CD8-positive, alpha-beta memory T cell (primary cell): ENCODE data around the gene DUSP7. TPM values are rescaled to one million over a fixed set of nuclear protein-coding genes. Genes with fewer than 3 reads are reported as not detected.

ENCODE experiments used
- CTCF ChIA-PET: fragments of 350-600 bp; sonication (Branson Sonifier 250); formaldehyde crosslinking; loops from one replicate; lab custom pipeline; 2021; ENCODE audit warnings: antibody characterized with exemption; lab: Charles Lee
- POLR2A ChIA-PET: fragments of 350-600 bp; sonication (Branson Sonifier 250); formaldehyde crosslinking; loops from one replicate; lab custom pipeline; 2021; ENCODE audit warnings: antibody characterized with exemption; lab: Charles Lee
- DNase-seq, 5 donors: peaks; one replicate each; pipeline versions ENCODE4 v3.0.0 to v3.0.0-alpha.2; 2020 to 2022; ENCODE audit warnings: mixed read lengths in 1 of 5
- H3K27ac ChIP-seq: one replicate; pipeline ENCODE4 v1.7.0; 2013; ENCODE audit warnings: low read depth, mild to moderate bottlenecking, low read length, moderate library complexity
- H3K27me3 ChIP-seq: 2 replicates; pipeline ENCODE4 v1.7.0; 2013; ENCODE audit warnings: low read length, mild to moderate bottlenecking; ENCODE audit not compliant: insufficient read depth, poor library complexity, severe bottlenecking
- H3K36me3 ChIP-seq: 2 replicates; pipeline ENCODE4 v1.7.0; 2013; ENCODE audit warnings: mild to moderate bottlenecking, low read length, moderate library complexity; ENCODE audit not compliant: insufficient read depth
- H3K4me1 ChIP-seq: 2 replicates; pipeline ENCODE4 v1.7.0; 2013; ENCODE audit warnings: mild to moderate bottlenecking, low read length, moderate library complexity; ENCODE audit not compliant: insufficient read depth
- H3K4me3 ChIP-seq: 2 replicates; pipeline ENCODE4 v1.7.0; 2013; ENCODE audit warnings: mild to moderate bottlenecking, low read length
- H3K9me3 ChIP-seq: 2 replicates; pipeline ENCODE4 v1.7.0; 2013; ENCODE audit warnings: mild to moderate bottlenecking, low read length
- H3K27ac Mint-ChIP-seq, 8 donors: one replicate each; pipeline ENCODE4 v1.8.0; 2020 to 2021; ENCODE audit warnings: mixed read lengths in 8 of 8, mild to moderate bottlenecking in 6 of 8, inconsistent platforms in 3 of 8, moderate library complexity in 3 of 8
- H3K27me3 Mint-ChIP-seq, 2 donors: one replicate each; pipeline ENCODE4 v1.8.0; 2020 to 2021; ENCODE audit warnings: mixed read lengths in 2 of 2, mild to moderate bottlenecking in 1 of 2, moderate library complexity in 1 of 2
- H3K36me3 Mint-ChIP-seq, 3 donors: one replicate each; pipeline ENCODE4 v1.8.0; 2020 to 2021; ENCODE audit warnings: mixed read lengths in 3 of 3, inconsistent platforms in 1 of 3, mild to moderate bottlenecking in 1 of 3
- H3K4me1 Mint-ChIP-seq, 3 donors: one replicate each; pipeline ENCODE4 v1.8.0; 2020 to 2021; ENCODE audit warnings: mixed read lengths in 3 of 3, inconsistent platforms in 1 of 3, mild to moderate bottlenecking in 1 of 3
- H3K4me3 Mint-ChIP-seq, 7 donors: one replicate each; pipeline ENCODE4 v1.8.0; 2020 to 2021; ENCODE audit warnings: mixed read lengths in 7 of 7, mild to moderate bottlenecking in 6 of 7, moderate library complexity in 4 of 7, inconsistent platforms in 2 of 7
- H3K9me3 Mint-ChIP-seq, 5 donors: one replicate each; pipeline ENCODE4 v1.8.0; 2020 to 2022; ENCODE audit warnings: mixed read lengths in 5 of 5, mild to moderate bottlenecking in 3 of 5, moderate library complexity in 2 of 5, inconsistent platforms in 1 of 5
- polyA plus RNA-seq: library from polyadenylated mRNA; unstranded; fragments of 300-500 nt; fragmentation: Illumina TruSeq; gene quantifications from one replicate; pipeline ENCODE4 v1.2.3, GENCODE V29; 2021
- total RNA-seq, 2 experiments: library from RNA; stranded (reverse); gene quantifications; one replicate each; pipeline ENCODE4 v1.2.3, GENCODE V29; 2021

Gene DUSP7
- total and polyA plus RNA-seq, 3 experiments from 2014 or later = 7.2 to 27.2 (median 26.3) TPM

DNA sequence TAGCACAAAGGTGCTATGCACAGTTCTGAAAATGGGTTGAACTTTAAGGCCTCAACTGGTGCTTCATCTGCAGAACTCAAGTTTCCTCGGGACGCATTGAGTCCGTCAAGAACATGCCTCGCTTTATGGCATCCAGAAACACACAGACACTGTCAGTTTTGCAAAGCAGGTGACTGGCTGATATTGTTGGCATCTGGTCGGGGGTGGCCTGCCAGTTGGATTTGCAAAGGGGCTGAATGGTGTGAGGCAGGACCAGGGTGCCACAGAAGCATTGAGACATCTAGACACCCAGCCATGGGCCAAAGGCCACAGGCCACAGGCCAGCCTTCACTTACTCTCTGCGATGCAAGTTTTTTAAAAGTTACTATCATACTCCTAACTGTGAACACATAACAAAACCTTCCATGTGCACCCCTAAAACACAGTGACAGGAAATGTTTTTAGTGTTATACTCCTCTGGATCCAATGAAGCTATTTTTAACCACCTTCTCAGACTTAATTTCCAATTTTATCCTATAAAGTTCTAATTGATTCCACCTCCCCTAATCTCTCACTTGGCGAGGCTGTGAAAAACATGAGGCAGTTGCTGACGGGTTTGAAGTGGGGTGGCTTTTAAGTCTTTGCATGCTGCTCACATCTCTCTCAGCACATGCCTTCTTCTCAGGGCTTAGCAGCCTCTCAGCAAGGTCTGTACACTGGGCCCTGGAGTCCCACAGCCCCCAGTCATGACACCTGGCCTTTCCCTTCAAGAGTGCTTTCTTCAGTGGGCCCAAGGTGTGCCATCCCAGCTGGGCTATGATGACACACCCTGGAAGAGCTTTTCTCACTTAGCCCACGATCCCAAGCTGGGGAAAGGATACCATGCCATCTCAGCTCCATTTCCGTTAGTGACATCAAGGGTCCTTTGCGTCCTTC is 38.5 kb upstream of the DUSP7 start:
- H3K36me3 Mint-ChIP-seq = no peaks in the 10 kb centered on the region
- H3K4me1 Mint-ChIP-seq = peaks cover 0 to 2% (median 1%) of the 10 kb centered on the region in 3 donors
- no peaks in the 10 kb centered on the region for H3K4me1 ChIP-seq
- H3K9me3 Mint-ChIP-seq = no peaks in the 10 kb centered on the region
- peak overlapping the region in 2 of 8 donors; percentile 7 to 74 for H3K27ac Mint-ChIP-seq
- CTCF ChIA-PET = no interaction called here
- H3K27ac ChIP-seq = no peak overlapping the region
- H3K36me3 ChIP-seq = no peaks in the 10 kb centered on the region
- H3K4me3 ChIP-seq = no peak overlapping the region
- POLR2A ChIA-PET = no interaction called here
- H3K4me3 Mint-ChIP-seq = no peak overlapping the region
- DNase-seq = no peak
- no peaks in the 10 kb centered on the region for H3K27me3 Mint-ChIP-seq
- H3K9me3 ChIP-seq = no peaks in the 10 kb centered on the region
- H3K27me3 ChIP-seq = no peaks in the 10 kb centered on the region

DNA sequence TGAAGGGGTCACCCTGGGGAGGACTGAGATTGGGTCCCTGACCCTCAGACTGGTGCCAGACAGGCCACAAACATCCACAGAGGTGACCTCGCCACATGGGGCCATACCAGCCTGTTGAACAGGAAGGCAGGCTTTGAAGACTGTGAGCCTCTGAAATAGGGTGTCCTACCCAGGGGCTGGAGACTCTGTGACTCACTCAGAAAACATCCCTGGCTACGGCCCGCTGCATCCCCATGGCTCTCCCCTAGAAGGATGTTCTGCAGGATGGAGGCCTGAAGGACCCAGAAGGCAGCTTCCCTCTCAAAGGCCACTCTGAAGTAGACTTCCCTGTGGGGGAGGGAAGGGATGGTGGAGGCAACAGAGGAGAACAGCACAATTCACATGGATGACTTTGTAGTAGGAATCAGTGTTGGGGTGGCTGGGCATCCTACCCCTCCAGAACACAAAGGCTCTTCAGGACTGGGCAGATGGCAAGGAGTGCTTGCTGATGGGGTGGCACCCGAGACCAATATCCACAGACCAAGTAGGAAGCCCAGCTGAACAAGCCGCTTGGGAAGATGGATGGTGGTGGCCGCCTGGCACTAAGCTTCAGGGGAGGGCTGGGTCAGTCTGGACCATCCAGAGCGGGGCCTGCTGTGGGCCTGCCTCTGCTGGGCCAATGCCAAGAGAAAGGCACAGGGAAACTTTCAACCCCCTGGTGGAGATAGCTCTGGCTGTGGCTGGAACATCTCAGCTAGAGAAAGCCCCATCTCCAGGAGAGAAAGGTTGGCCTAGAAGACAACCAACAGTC is 37.6 kb upstream of the DUSP7 start:
- ChIA-PET POLR2A (no interaction called here), CTCF (no interaction called here)
- H3K4me3 ChIP-seq = no peak overlapping the region
- Mint-ChIP-seq H3K36me3 (no peaks in the 10 kb centered on the region), H3K27me3 (no peaks in the 10 kb centered on the region), H3K4me1 (no peaks in the 10 kb centered on the region), H3K9me3 (no peaks in the 10 kb centered on the region), H3K27ac (no peak overlapping the region), H3K4me3 (no peak overlapping the region)
- H3K36me3 ChIP-seq = no peaks in the 10 kb centered on the region
- no peak for DNase-seq
- H3K27me3 ChIP-seq = no peaks in the 10 kb centered on the region
- no peak overlapping the region for H3K27ac ChIP-seq
- no peaks in the 10 kb centered on the region for H3K4me1 ChIP-seq
- H3K9me3 ChIP-seq = no peaks in the 10 kb centered on the region

DNA sequence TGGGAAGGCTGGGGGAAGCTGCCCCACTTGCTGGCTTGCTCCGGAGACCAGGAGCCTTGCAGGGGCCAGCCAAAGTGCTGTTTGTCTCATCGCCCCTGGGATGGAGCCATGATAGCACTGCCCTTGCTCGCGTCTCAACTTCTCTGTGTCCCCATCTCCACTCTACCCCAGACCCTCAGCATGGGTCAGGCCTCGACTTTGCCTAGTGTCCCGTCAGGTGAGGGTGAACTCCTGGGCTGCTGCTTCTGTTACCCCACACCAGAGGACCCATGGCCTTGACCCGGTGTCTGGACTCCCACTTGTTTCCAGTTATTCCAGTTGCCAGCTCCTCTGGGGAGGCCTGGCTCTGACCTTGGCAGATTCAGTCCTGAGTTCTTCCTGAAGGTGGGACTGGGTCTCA is 36.5 kb upstream of the DUSP7 start:
- Histone ChIP-seq H3K4me1 (no peaks in the 10 kb centered on the region), H3K27ac (no peak overlapping the region), H3K4me3 (no peak overlapping the region), H3K36me3 (no peaks in the 10 kb centered on the region), H3K27me3 (no peaks in the 10 kb centered on the region), H3K9me3 (no peaks in the 10 kb centered on the region)
- no peaks in the 10 kb centered on the region for H3K27me3 Mint-ChIP-seq
- H3K4me1 Mint-ChIP-seq = no peaks in the 10 kb centered on the region
- ChIA-PET CTCF (no interaction called here), POLR2A (no interaction called here)
- H3K27ac Mint-ChIP-seq = peak overlapping the region in 1 of 8 donors; percentile 1
- no peaks in the 10 kb centered on the region for H3K36me3 Mint-ChIP-seq
- H3K4me3 Mint-ChIP-seq = no peak overlapping the region
- DNase-seq = peak in 1 of 5 donors; percentile 29
- no peaks in the 10 kb centered on the region for H3K9me3 Mint-ChIP-seq

DNA sequence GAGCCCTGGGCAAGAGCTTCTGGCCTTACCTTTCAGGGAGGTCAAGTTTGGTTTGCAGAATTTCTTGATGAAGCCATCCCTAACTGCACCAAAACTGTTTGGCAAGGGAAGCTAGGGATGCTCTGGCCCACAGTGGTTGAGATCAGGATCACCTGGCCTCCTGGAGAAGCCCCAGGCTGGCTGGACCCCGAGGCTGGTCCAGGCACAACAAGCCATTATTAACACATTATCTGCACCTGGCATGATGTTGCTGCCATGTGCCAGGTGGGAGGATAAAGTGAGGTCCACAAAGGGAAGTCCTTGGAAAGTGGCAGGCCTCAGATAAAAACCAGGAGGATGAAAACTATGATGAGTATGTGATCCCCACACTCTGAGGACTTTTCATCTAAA is 35.9 kb upstream of the DUSP7 start:
- Mint-ChIP-seq H3K4me1 (peaks cover 5% of the 10 kb centered on the region in 3 donors), H3K36me3 (no peaks in the 10 kb centered on the region), H3K9me3 (no peaks in the 10 kb centered on the region), H3K27ac (no peak overlapping the region), H3K4me3 (no peak overlapping the region), H3K27me3 (no peaks in the 10 kb centered on the region)
- Histone ChIP-seq H3K27me3 (no peaks in the 10 kb centered on the region), H3K4me1 (peaks cover 3% of the 10 kb centered on the region), H3K27ac (no peak overlapping the region), H3K4me3 (no peak overlapping the region), H3K9me3 (no peaks in the 10 kb centered on the region), H3K36me3 (no peaks in the 10 kb centered on the region)
- ChIA-PET CTCF (no interaction called here), POLR2A (no interaction called here)
- no peak for DNase-seq

DNA sequence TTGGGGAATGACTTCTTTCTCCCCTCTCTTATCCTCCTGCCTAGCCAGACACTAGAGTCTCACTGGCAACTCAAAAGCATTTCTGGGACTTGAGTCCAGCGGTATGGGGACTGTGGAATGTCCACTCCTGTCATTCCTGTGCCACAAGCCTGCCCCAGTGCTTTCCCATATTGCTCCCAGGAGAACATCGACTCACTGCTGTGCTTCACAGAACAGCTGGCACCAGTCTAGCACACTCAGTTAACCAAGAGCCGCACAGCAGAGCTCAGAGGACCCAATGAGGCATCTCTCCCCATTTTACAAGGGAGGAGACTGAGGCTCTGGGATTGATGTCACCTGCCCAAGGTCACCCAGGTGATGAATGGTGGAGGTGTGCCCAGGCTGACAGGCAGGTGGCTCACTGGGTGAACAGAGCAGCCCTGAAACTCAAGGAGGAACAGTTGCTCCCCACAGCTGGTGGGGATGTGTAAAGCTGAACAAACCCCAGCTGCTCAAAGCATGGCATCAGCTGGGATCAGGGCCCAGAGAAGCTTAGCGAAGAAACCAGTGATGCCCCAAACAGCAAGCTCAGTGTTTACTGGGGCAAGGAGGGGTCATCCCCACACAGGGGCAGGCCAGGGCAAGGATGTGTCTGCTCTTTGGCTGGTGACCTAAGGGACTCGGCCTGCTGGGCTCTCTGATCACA is 35.4 kb upstream of the DUSP7 start:
- Mint-ChIP-seq H3K36me3 (no peaks in the 10 kb centered on the region), H3K4me1 (peaks cover 10% of the 10 kb centered on the region in 3 donors), H3K27ac (no peak overlapping the region), H3K4me3 (no peak overlapping the region), H3K9me3 (no peaks in the 10 kb centered on the region), H3K27me3 (no peaks in the 10 kb centered on the region)
- Histone ChIP-seq H3K9me3 (no peaks in the 10 kb centered on the region), H3K36me3 (no peaks in the 10 kb centered on the region), H3K27me3 (no peaks in the 10 kb centered on the region), H3K4me3 (no peak overlapping the region), H3K4me1 (peaks cover 9% of the 10 kb centered on the region), H3K27ac (no peak overlapping the region)
- CTCF ChIA-PET = no interaction called here
- peak in 1 of 5 donors; percentile 5 for DNase-seq
- POLR2A ChIA-PET = no interaction called here

DNA sequence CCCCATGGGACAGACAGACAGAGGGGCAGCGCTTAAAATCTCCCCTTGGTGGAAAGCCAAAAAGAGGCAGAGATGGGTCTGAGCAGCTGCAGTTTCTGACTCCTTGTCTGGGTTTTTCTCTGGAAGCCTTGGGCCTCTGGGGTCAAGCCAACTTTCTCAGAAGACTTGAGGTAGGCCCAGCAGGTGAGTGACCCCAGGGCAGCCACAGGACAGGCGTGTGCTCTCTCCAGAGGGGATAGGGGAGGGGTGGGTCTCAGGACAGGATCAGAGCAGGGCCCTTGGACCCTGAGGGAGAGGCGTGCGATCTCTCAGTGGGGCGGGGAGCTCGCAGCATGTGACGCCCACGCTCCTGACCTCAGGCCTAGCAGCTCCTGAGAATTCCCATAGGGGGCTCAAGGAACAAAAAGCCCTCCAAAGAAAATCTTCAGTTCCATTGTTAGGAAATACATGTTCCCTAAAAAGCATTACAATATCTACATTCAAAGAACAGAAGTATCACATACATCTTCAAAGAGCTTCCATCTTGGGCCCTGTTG is 34.6 kb upstream of the DUSP7 start:
- CTCF ChIA-PET = no interaction called here
- H3K36me3 Mint-ChIP-seq = no peaks in the 10 kb centered on the region
- no peak for DNase-seq
- no peak overlapping the region for H3K27ac ChIP-seq
- no peaks in the 10 kb centered on the region for H3K36me3 ChIP-seq
- H3K4me1 Mint-ChIP-seq = peaks cover 16 to 18% (median 17%) of the 10 kb centered on the region in 3 donors
- no peaks in the 10 kb centered on the region for H3K9me3 ChIP-seq
- no peak overlapping the region for H3K4me3 Mint-ChIP-seq
- H3K4me1 ChIP-seq = peaks cover 11% of the 10 kb centered on the region
- no peaks in the 10 kb centered on the region for H3K27me3 Mint-ChIP-seq
- H3K9me3 Mint-ChIP-seq = no peaks in the 10 kb centered on the region
- no peak overlapping the region for H3K4me3 ChIP-seq
- POLR2A ChIA-PET = no interaction called here
- peak overlapping the region in 1 of 8 donors; percentile 68 for H3K27ac Mint-ChIP-seq
- no peaks in the 10 kb centered on the region for H3K27me3 ChIP-seq

DNA sequence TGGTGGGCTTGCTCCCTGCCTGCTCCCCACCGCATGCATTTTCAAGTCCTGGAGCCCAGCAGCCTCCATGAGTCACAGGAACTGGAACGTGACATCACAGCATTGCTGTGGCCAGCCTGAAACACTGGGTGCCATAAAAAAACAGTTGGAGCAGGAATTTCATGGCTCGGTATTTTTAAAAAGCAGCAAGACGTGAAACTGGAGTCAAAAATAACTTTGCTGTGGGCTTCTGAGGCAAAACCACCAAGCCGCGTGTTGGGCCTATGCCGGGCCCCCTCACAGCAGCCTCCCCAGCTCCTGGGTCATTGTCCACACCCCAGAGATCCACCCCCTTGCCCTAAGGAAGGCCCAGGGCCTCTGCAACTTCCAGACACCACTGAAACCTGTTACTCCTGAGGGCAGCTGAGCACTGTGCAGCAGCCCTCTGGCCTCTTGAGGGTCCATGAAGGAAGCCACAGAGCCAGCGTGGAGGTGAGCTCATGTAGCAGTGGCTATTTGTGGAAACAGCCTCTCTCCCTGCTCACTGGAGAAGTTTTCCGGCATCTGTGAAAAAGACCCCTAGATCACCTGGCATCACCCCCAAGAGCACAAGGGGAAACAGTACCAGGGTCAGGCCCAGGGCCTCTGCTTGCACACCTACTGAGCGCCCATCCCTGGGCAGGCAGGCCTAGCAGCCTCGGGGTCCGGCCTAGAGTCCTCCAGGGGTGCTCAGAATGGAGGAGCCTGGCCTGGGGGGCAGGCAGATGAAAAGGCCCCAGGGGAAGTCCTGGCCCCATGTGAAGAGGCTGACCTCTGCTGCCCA is 34.0 kb upstream of the DUSP7 start:
- ChIA-PET CTCF (no interaction called here), POLR2A (no interaction called here)
- Histone ChIP-seq H3K4me3 (no peak overlapping the region), H3K36me3 (no peaks in the 10 kb centered on the region), H3K4me1 (peaks cover 11% of the 10 kb centered on the region), H3K9me3 (no peaks in the 10 kb centered on the region), H3K27me3 (no peaks in the 10 kb centered on the region), H3K27ac (no peak overlapping the region)
- H3K4me3 Mint-ChIP-seq = no peak overlapping the region
- H3K36me3 Mint-ChIP-seq = no peaks in the 10 kb centered on the region
- no peak for DNase-seq
- H3K27ac Mint-ChIP-seq = peak overlapping the region in 1 of 8 donors; percentile 8
- H3K27me3 Mint-ChIP-seq = no peaks in the 10 kb centered on the region
- H3K9me3 Mint-ChIP-seq = no peaks in the 10 kb centered on the region
- H3K4me1 Mint-ChIP-seq = peaks cover 22 to 24% (median 24%) of the 10 kb centered on the region in 3 donors
